MCF 10A (cell line): ENCODE results near the gene LGALS12. TPM values are rescaled to one million over a fixed set of nuclear protein-coding genes. Genes with fewer than 3 reads are reported as not detected.

Source experiments
- BruUV-seq: library from RNA; stranded (reverse); fragments of 400-500 nt; replicated peaks from 2 replicates; lab custom pipeline; 2021; lab: Mats Ljungman, UMichigan
- CTCF ChIA-PET: fragments of 300-600 bp; sonication (Branson Sonifier 250); formaldehyde crosslinking; extraction: SDS; loops from one replicate; lab custom pipeline; 2021; ENCODE audit warnings: antibody characterized with exemption, inconsistent platforms; lab: Yijun Ruan, JAX
- POLR2A ChIA-PET: fragments of 300-600, 350-650 bp; sonication (Branson Sonifier 250); formaldehyde crosslinking; extraction: SDS; loops from one replicate; lab custom pipeline; 2020; ENCODE audit warnings: antibody characterized with exemption, inconsistent platforms; lab: Yijun Ruan, JAX
- DNase-seq: peaks from one replicate; pipeline ENCODE4 v3.0.0-alpha.2; 2018; ENCODE audit not compliant: unreplicated experiment
- H3K27ac Mint-ChIP-seq: one replicate; pipeline ENCODE4 v1.8.0; 2022; ENCODE audit warnings: mild to moderate bottlenecking, low read depth, mixed read lengths; ENCODE audit not compliant: unreplicated experiment
- H3K27me3 Mint-ChIP-seq: one replicate; pipeline ENCODE4 v1.8.0; 2022; ENCODE audit warnings: mixed read lengths; ENCODE audit not compliant: insufficient read depth, unreplicated experiment
- H3K36me3 Mint-ChIP-seq: one replicate; pipeline ENCODE4 v1.8.0; 2022; ENCODE audit warnings: mild to moderate bottlenecking, moderate library complexity, mixed read lengths; ENCODE audit not compliant: insufficient read depth, unreplicated experiment
- H3K4me1 Mint-ChIP-seq: one replicate; pipeline ENCODE4 v1.8.0; 2022; ENCODE audit warnings: mixed read lengths; ENCODE audit not compliant: insufficient read depth, unreplicated experiment
- H3K4me3 Mint-ChIP-seq: one replicate; pipeline ENCODE4 v1.8.0; 2022; ENCODE audit warnings: mild to moderate bottlenecking, moderate library complexity, mixed read lengths; ENCODE audit not compliant: unreplicated experiment
- H3K9me3 Mint-ChIP-seq: one replicate; pipeline ENCODE4 v1.8.0; 2022; ENCODE audit warnings: mixed read lengths; ENCODE audit not compliant: unreplicated experiment
- CTCF ChIP-seq: fragments of 200-600 bp; IDR thresholded peaks from one replicate; pipeline ENCODE4 v1.8.0; 2022; ENCODE audit warnings: antibody characterized with exemption, mild to moderate bottlenecking; ENCODE audit not compliant: unreplicated experiment
- intact Hi-C: fragments of 100-400 bp; cut with micrococcal nuclease; formaldehyde crosslinking; loops from 2 replicates; pipeline ENCODE4 v1.14.1; 2022
- total RNA-seq: library from RNA; stranded (reverse); gene quantifications from 2 replicates; pipeline ENCODE4 v1.2.3, GENCODE V29; 2022

LGALS12 gene
- total RNA-seq, 1 experiment from 2014 or later = not detected

- intact Hi-C loops = no loop called here
- CTCF ChIA-PET = interaction anchor here (5.7 kb wide), 1 partner anchor 87 kb away, joined by 30 read pairs; no protein-coding TSS in a partner anchor
- H3K27ac Mint-ChIP-seq = peak overlapping the region; percentile 98
- DNase-seq = peak; percentile 59
- no peaks in the 10 kb centered on the region for H3K9me3 Mint-ChIP-seq
- no TSS peak for BruUV-seq
- H3K4me1 Mint-ChIP-seq = peaks cover 60% of the 10 kb centered on the region
- H3K4me3 Mint-ChIP-seq = peak overlapping the region; percentile 27
- no peak for TF ChIP-seq CTCF
- POLR2A ChIA-PET = interaction anchor here (0.7 to 4.2 kb wide), 8 partner anchors 11 to 1018 kb away, joined by 3 to 23 read pairs (median 3); partner anchors contain the start of genes AHNAK, ATL3, PLAAT4 and RTN3
- peaks cover 6% of the 10 kb centered on the region for H3K36me3 Mint-ChIP-seq
- H3K27me3 Mint-ChIP-seq = no peaks in the 10 kb centered on the region
Observed at GRCh38 chr11:63564784-63565350, 59.0 kb downstream of the LGALS12 start.

Other genes starting within 250 kb of the LGALS12 start
- gene SLC22A9, start 136.3 kb upstream of the LGALS12 start, total RNA-seq = not detected in 2 replicates
- not detected in 2 replicates for gene PLAAT5, start 14.9 kb upstream of the LGALS12 start, total RNA-seq
- 0.69 and 0.96 TPM in 2 replicates for gene PLAAT4, start 30.7 kb downstream of the LGALS12 start, total RNA-seq
- 0.58 TPM in 1 of 2 replicates, not detected in the other for gene PLAAT2, start 57.3 kb downstream of the LGALS12 start, total RNA-seq
- 3.6 and 3.9 TPM in 2 replicates for gene PLAAT3, start 108.3 kb downstream of the LGALS12 start, total RNA-seq
- 74.0 and 77.1 TPM in 2 replicates for gene ATL3, start 165.3 kb downstream of the LGALS12 start, total RNA-seq
- gene RTN3, start 175.4 kb downstream of the LGALS12 start, total RNA-seq = 95.4 and 129 TPM in 2 replicates